Measurements from ENCODE around the gene ACBD5.

DNA sequence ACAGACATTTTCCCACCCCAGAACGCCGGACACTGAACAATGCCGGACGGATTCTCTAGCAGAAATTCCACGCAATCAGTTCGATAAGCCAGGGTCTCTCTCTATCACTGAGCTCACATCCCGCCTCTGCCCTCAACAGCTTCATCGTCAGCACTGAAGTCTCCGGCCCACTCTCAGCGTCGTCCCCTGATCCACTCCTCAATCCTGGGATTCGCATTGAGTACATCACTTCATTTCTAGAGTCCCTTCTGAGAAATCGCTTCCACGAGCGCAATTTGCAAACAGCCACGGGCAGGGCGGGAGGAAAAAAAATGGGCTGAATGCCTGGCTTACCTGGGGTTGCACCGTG, 86.8 kb downstream of the ACBD5 start:
- no peak for TF ChIP-seq CTCF (IDR thresholded peaks at IDR 0.05)
- no peak for TF ChIP-seq POLR2A (IDR thresholded peaks at IDR 0.05)
